GM21825 (cell line): ENCODE measurements around the gene USP36.
"Not testable (repeated sequence)": the region's sequence is repeated elsewhere in the genome, so short reads cannot be mapped to it uniquely, and the experiment has no call there.

Experiments used
- ATAC-seq: cut with Tn5 transposase; IDR thresholded peaks from one replicate; pipeline ENCODE4 v1.9.1; 2021; ENCODE audit warnings: mild to moderate bottlenecking, moderate library complexity; ENCODE audit not compliant: unreplicated experiment

The USP36 gene

DNA sequence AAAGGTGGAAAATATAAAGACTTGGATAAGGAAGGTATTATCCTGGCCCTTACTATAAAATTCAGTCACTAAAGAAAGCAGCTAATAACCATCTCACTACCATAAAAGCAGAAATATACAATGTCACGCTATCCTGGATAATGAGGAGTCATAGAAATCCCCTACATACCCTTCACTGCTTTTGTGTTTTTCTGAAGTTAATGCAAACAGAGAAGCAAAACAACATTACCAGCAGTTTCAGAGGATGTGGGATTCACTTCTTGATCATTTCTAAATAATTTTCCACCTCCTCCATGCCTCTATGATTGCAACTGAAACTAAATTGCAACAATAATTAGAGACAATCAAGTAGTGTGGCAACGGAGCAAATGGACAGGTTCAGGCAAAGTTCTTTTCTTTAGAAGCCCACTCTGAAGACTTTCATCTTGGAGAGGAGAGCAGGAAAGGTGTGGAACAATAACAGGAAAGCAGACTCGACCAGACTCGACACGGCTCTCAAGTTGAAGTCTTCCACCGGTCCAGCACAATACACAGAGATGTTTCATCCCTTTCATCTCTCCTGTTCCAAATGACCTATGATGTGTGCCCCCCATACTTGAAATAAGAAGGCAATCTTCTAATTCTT is 68.7 kb downstream of the USP36 start:
- no peak for ATAC-seq

DNA sequence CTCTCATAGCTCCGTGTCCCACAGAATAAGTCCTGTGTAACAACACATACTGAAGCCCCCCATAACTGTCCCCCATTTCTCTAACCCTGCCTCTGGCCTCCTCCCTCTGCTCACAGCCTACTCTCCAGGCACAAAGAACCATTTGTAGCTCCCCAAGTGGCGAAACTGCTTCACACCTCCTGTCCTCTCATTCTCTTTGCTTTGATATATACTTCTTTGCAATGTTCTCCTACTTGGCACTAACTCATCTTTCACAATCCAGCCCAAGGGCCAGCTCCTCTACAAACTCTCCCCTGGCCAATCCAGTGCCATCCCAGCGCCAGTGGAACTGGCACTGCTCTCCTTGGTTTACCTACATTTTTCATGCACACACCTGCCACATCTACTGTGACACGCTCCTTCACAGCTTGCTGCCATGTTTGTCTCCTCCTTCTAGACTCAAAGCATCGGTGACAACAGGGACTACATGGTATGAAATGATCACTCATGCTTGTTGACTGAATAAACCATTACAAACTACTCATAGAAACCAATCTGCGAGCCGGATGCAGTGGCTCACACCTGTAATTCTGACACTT is 71.3 kb downstream of the USP36 start:
- ATAC-seq, result no peak

DNA sequence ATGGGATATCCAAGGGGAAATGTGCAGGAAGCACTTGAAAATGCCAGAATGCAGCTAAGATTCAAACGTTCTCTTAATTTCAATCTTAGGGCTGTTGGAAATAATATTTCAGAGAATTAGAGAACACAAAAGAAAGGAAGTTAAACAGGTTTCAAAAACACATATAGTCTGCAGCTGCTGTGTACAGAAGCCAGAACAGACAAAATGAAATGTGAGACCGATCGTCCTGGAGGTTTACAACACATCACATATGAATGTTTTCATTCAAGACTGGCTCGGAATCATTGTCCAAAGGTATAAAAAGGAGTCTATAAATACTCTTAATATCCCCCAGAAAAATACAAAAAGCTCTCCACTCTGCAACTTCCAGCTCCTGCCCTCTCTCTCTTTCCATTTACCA is 72.8 kb downstream of the USP36 start:
- ATAC-seq, result no peak

DNA sequence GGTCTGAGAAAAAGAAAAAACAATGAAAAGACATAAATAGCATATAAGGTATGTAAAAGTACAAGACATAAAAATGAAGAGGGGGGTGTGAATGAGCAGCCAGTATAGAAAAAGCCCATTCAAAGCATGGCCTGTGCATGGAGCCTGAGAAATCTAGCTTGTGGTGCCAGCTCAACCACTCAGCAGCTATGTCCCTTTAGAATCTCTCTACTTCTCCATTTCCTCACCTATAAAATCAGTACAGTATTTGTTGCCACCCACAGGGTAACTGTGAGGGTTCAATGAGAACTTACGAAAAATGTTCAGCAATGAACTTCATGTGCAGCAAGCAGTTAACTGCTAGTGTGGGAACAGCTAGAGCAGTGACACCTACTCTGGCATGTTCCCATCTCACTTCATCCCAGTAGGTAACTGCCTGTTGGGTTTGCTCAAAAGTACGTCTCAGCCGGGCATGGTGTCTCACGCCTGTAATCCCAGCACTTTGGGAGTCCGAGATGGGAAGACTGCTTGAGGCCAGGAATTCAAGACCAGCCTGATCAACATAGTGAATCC is 73.8 kb downstream of the USP36 start:
- ATAC-seq, result no peak

DNA sequence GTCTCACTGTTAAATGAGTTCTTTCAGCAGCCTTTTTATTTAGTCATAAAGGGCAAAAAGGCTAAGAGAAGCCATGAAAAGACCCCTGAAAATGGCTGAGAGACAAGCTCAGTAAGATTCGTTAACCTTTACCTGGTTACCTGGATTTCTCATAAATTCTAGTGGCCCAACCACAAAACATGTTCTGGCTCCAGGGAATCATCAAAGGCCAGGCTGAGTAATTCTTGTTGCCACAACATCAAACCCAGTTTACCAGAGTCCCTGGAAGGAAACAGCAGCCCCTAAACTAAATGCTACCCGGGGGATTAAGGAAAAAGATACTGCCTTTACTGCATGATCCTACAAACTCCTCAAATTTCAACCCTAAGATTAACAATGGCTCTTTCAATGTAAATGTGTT is 74.4 kb downstream of the USP36 start:
- ATAC-seq, result no peak

DNA sequence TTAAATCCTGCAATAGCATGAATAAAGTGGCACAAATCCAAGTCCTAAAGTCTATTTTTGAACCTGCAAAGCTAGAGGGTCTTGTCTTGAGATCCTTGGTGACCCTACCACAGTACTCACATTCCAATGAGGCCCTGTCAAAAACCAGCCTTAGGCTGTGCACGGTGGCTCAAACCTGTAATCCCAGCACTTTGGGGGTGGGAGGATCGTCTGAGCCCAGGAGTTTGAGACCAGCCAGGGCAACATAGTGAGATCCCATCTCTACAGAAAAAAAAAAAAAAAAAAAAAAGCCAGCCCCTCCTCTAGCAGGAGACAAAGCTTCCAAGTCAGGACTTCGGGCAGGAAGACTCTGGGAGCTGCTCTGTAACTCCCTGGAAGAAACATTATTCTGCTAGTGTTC is 74.8 kb downstream of the USP36 start:
- ATAC-seq, result no peak

DNA sequence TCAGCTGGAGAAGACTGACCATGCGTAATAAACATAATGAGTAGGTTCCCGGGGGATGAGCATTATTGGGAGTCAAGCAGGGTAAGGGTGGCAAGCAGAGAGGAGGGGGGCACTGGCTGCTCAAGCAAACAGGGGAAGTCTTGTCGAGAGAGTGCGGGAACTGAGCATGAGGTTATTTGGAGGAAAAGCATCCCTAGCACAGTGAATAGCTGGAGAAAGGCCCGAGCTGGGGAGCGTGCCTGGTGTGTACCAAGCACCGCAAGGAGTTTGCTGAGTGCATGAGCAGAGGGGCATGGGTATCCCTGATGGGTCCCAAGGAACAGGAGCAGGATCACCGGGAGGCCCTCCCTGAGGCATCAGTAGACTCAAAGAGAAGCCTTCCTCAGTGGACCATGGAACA is 75.7 kb downstream of the USP36 start:
- ATAC-seq, result no peak

DNA sequence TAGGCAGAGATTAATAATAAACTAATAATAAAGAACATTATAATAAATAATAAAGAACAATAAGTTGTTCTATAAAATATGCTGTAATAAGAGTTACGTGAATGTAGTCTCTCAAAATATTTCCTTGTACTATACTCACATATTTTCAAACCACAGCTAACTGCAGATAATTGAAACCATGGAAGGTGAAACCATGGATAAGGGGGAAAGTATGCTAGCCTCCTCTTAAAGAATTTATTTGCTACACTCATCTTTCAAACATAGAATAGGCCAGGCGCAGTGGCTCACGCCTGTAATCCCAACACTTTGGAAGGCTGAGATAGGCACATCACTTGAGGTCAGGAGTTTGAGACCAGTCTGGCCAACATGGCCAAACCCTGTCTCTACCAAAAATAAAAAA is 77.1 kb downstream of the USP36 start:
- ATAC-seq, result no peak

DNA sequence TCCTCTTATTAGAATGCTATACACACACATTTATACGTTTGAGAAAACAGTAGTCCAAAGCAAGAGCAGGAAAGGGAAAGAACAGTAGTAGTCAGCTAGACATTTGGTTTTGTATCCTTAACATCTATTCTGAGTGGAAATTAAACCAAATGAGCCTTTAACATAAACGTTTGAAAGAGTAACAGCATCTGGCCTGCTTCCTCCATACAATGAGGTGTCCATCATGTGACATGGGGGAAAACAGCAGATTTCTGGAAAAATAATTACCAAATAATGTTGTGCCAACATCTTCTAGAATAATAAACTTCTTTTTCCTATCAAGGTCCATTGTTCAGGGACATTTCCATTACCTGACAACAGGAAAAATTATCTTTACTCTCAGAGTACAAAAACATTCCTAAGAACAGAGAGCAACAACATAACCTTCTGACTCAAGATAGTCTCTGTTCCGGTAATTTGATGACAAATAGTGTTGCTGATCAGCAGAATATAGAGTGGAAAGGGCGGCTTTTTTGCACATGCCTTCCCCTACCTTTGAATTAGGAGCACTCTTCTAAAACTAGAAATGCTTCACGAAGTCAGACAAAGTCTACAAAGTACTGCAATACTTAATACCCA is 78.7 kb downstream of the USP36 start:
- ATAC-seq, result no peak

DNA sequence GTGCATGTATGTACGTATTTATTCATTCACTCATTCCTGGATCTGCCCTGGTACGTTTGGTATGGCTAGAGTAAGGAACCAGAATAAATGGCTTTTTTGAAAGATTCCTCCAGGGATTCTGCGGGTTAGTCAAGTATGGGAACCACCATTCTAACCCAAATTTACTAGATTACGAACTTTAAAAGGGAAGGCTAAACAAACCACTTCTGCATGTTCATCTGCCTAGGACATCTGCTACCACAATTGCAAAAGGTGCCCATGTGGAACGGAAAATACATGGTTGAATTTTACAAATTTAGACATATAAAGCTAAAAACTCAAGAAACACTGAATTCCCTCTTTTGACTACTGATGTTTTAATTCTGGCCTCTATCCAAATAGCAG is 80.7 kb downstream of the USP36 start:
- peak; percentile 4 for ATAC-seq

DNA sequence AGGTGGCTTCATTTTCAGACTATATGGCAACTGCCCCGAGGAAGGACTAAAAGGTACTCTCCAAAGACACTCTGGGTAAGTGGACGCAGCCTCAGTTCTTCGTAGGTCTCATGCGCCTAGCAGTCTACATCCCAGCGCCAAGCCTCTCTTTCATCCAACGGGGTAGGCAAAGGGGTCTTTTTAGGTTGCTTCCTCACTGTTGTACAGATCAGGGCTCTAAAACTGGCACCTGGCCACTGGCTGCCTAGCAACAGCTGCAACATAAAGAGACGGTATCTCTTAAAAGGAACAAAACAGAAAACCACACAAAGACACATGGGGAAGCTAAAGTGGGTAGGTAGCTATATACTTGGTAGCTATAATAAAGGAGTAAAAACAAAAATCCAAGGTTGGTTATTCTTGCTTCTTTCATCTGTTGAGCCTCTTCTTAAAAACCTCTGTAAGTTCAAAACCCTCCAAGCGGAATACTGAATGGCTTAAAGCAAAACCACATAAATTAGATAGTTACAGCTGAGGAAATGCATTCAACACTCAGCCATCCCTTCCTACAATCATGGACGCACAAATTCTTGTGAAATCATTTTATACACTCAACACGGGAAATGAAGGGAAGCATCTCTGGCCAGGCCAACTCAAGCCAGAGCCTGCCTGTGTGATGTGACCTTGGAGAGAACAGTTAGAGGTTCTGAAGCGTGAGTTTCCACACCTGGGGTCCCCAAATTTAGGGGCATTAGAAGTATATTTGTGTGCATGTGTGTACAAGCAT is 81.2 kb downstream of the USP36 start:
- ATAC-seq, result peak; percentile 79

DNA sequence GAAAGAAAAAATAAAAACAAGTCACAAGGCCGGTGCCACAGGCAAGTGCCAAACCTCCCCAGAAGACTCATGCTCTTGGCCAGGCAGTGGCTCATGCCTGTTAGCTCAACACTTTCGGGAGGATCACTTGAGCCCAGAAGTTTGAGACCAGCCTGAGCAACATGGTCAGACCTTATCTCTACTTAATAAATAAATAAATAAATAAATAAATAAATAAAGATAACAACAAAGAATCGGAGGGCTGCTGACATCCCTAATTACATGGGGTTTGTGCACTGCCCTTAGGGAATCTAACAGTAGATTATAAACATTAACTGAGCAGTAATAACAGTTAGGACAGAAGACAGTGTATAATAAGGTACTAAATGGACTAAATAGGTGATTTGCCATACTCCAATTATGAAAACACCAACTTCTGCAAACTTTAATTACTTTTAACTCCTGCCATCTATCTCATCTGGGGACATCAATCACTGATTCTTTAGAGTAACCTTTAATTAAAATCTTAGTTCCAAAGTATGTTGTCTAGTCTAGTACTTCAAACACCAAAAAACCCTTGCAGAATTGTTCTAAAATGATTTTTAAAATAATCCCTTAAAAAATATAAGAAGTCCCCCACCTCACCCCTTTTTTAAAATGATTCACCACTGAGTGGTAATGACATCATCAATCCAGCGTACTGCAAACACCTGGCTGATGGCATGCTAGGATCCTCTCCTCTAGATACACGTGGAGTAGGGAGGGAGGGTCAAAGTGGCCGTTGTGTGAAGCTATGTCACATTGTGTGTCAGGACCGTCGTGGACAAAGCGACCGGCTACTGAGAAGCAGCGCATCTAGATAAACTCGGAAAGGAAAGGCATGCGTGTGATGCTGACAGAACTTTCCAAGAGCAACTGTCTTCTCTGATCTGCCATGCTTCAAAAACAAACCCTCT is 87.0 kb downstream of the USP36 start:
- no peak for ATAC-seq

DNA sequence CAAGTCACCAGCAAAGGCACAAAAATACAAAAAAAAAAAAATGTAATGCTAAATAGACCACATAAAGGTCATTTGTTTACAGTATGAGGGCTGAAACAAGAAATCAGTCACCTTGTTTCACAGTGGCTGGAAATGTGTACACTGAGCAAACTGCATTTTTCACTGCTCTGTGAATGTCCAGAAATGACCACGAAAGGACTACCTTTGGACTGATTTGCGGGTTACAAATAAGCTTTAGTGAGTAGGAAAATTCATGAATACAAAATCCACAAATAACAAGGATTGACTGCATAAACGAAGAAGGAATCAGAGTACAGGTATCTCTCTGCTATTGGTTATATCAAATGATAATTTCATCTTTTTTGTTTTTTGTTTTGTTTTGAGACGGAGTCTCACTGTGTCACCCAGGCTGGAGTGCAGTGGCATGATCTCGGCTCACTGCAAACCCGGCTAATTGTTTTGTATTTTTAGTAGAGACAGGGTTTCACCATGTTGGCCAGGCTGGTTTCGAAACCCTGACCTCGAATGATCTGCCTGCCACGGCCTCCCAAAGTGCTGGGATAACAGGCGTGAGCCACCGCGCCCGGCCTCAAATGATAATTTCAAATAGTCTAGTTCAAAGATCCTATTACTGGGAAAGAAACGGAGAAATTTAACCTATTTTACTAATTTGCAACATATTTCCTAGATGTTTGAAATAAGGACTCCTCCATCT is 89.0 kb downstream of the USP36 start:
- ATAC-seq, result no peak

DNA sequence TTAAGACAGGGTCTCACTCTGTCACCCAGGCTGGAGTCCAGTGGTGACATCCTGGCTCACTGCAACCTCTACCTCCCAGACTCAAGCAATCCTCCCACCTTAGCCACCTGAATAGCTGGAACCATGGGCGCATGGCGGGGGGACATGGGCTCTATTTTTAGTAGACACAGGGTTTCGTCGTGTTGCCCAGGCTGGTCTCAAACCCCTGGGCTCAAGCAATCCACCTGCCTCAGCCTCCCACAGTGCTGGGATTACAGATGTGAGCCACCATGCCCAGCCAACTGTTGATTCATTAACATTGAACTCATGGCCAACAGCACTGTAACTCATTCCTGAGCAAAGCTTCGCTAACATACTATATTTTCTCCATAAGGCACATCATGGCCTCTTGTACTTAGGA is 89.6 kb downstream of the USP36 start:
- not testable (repeated sequence) for ATAC-seq

DNA sequence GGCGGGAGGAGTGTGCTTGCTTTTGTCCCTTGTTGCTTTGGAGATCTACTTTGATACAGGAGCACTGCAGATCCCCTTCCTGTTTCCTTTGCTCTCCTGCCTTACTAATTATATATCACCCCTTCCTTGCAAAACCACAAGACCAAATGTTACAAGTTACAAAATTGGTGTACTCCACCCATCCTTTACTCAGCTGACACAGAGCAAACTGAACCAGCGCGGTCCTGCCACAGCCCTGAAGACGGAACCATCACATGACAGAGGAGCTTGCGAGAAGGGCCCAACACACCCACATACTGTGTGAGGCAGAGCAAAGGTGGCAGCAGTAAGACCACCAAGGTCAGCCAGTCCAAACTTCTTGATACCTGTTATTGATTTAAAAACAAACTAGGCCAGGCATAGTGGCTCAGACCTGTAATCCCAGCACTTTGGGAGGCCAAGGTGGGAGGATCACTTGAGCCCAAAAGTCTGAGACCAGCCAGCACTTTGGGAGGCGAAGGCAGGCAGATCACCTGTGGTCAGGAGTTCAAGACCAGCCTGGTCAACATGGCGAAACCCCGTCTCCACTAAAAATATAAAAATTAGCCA is 91.8 kb downstream of the USP36 start:
- ATAC-seq, result peak; percentile 51

DNA sequence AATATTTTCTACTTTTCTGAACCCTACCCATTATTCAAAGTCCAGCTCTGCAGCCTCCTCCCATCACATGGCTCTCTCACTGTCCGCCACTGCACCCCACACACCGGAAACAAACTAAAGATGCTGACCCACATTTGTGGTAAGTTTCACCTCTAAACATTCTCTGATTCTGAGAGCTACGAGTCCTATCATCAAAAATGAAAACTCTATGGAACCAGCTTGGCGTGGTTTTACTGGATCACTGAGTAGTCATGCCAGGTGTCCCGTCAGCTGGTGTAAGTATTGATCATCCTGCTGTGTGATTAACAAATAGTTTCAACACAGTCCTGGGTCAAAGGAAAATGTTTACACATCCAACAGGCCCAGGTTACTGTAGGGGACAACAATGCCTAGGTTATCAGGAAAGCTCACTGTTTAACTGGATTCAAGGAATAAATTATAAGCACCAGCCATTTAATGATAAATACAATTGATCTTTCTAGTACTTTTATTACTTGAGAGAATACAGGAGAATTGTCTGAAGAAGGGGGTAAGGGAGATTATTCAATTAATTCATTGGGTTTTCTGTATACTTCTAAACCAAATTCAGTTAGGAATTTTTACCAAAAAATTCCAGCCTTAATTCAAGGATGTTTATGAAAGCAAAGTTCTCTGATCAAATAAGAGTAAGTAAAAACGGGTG is 92.4 kb downstream of the USP36 start:
- ATAC-seq, result peak; percentile 47

DNA sequence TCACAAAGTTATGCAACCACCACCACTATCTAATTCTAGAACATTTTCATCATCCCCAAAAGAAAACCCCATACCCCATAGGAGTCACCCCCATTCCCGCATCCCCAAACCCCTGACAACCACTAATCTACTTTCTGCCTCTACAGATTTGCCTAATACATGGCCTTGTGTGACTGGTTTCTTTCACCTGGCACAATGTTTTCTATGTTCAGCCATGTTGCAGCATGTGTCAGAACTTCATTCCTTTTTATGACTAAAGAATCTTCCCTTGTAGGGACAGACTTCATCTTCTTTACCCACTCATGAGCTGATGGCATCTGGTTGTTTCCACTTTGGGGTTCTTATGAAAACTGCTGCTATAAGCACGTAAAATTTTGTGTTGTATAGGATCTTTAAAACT is 93.1 kb downstream of the USP36 start:
- ATAC-seq, result no peak

DNA sequence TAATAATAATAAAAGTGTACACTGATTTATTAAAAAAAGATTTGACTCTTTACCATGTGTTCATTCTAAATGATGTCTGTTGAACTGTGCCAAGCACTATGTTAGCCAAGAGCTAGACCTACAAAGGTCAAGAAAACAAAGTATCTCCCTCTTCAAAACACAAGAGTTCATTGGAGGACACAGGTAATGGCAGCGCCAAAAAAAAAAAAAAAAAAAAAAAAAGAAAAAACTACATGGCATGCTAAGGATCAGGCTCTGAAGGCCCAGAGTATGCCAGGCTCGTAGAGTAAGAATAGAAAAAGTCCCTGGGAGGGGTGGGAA is 93.7 kb downstream of the USP36 start:
- no peak for ATAC-seq

DNA sequence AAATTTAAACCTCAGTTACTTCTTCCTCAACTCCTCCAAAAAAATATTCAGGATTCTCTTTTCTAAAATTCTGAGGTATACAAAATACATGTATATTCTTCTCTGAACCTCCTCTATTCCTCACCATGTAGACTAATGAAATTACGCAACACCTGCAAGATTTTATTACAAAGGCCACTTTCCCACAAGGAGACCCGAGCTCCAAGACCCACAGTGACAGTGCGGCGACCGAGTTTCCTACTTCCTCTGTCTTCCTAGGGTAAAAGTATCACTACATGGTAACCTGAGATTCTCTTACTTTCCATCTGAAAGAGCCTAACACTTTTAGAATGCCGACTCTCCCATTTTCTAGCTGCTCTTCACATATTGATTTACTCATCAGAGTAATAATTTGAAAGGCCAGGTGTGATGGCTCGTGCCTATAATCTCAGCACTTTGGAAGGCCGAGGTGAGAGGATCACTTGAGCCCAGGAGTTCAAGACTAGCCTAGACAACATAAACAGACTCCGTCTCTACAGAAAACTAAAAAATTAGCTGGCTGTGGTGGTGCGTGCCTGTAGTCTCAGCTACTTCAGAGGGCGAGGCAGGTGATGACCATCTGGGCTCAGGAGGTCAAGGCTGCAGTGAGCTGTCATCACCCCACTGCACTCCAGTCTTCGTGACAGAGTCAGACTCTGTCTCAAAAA is 94.2 kb downstream of the USP36 start:
- ATAC-seq, result no peak
